Measurements from ENCODE around the gene MTO1. TPM values are rescaled to one million over a fixed set of nuclear protein-coding genes. Genes with fewer than 3 reads are reported as not detected.

The MTO1 gene
- total RNA-seq, 2 experiments from 2014 or later: 63.8 to 72.5 TPM

GRCh38 chr6:73443555-73443954, 18.0 kb upstream of the MTO1 start:
- intact Hi-C loops (cut with micrococcal nuclease; ENCODE audit: unreplicated experiment): no loop called here
- Histone ChIP-seq H3K27ac (ENCODE audit: low read depth, low read length, poor library complexity, severe bottlenecking) (no peak overlapping the region), H3K4me1 (ENCODE audit: insufficient read depth, low read length, poor library complexity, severe bottlenecking) (peaks cover 19% of the 10 kb centered on the region), H3K9me3 (ENCODE audit: low read length) (no peaks in the 10 kb centered on the region), H3K36me3 (ENCODE audit: insufficient read depth, low read length) (no peaks in the 10 kb centered on the region), H3K4me2 (ENCODE audit: low read length) (no peak overlapping the region), H3K9me2 (ENCODE audit: insufficient read depth, low read length) (no peaks in the 10 kb centered on the region), H3K79me2 (ENCODE audit: insufficient read depth, low read depth, low read length) (no peaks in the 10 kb centered on the region), H2AFZ (ENCODE audit: low read length) (no peak overlapping the region), H4K20me1 (ENCODE audit: insufficient read depth, low read length) (no peaks in the 10 kb centered on the region), H3K4me3 (ENCODE audit: low read depth, low read length, poor library complexity, severe bottlenecking) (no peak overlapping the region)
- no peak for DNase-seq (ENCODE audit: low spot score)
- CTCF ChIA-PET (ENCODE audit: unreplicated experiment): no interaction called here
- POLR2A ChIA-PET: no interaction called here
- BruUV-seq (replicated peaks): no TSS peak
- TF ChIP-seq CTCF (conservative IDR thresholded peaks at IDR 0.05; ENCODE audit: low read length): no peak
- TF ChIP-seq EZH2phosphoT487 (IDR thresholded peaks at IDR 0.05; ENCODE audit: borderline replicate concordance, low read depth, low read length): no peak

GRCh38 chr6:73451223-73452106, 10.1 kb upstream of the MTO1 start:
- no peaks in the 10 kb centered on the region for H3K9me3 ChIP-seq (ENCODE audit: low read length)
- no peak overlapping the region for H3K27ac ChIP-seq (ENCODE audit: low read depth, low read length, poor library complexity, severe bottlenecking)
- TF ChIP-seq EZH2phosphoT487 (IDR thresholded peaks at IDR 0.05; ENCODE audit: borderline replicate concordance, low read depth, low read length) (no peak; the same call in 1 of the 2 replicates), CTCF (conservative IDR thresholded peaks at IDR 0.05; ENCODE audit: low read length) (no peak)
- H4K20me1 ChIP-seq (ENCODE audit: insufficient read depth, low read length): no peaks in the 10 kb centered on the region
- no TSS peak for BruUV-seq (replicated peaks)
- H3K79me2 ChIP-seq (ENCODE audit: insufficient read depth, low read depth, low read length): no peaks in the 10 kb centered on the region
- H3K36me3 ChIP-seq (ENCODE audit: insufficient read depth, low read length): no peaks in the 10 kb centered on the region
- peaks cover 15% of the 10 kb centered on the region for H3K4me1 ChIP-seq (ENCODE audit: insufficient read depth, low read length, poor library complexity, severe bottlenecking)
- DNase-seq (ENCODE audit: low spot score): peak; percentile 29
- H2AFZ ChIP-seq (ENCODE audit: low read length): no peak overlapping the region
- ChIA-PET POLR2A (interaction anchor here (1.0 to 2.0 kb wide), 2 partner anchors 10 to 29 kb away, joined by 3 to 8 read pairs; partner anchors contain the start of gene MTO1), CTCF (ENCODE audit: unreplicated experiment) (no interaction called here)
- H3K4me2 ChIP-seq (ENCODE audit: low read length): peak overlapping the region; percentile 44
- H3K4me3 ChIP-seq (ENCODE audit: low read depth, low read length, poor library complexity, severe bottlenecking): peak overlapping the region; percentile 34
- intact Hi-C loops (cut with micrococcal nuclease; ENCODE audit: unreplicated experiment): no loop called here
- H3K9me2 ChIP-seq (ENCODE audit: insufficient read depth, low read length): no peaks in the 10 kb centered on the region

DNA sequence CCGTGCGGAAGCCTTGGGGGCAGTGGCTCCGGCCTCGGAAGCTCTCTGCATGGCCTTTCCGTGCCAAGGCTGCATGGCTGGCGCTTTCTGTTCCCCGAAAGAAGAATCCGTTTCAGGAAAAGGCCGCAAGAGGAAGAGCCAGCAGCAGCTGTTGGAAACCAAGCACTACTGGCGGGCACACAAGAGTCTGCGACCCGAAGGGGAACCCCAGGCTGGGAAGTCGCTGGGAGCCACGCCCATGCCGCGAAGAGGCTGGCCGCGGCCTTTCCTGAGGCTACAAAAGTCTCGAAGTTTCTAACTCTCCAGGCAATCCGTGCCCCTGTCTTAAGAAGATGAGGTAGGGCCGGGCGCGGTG, 9.5 kb upstream of the MTO1 start, which contains the start of gene CGAS:
TSS of gene CGAS (minus strand) at position 191 of the 355 bp plus-strand sequence. CDS start at position 75, 116 bp downstream.
- ChIA-PET CTCF (ENCODE audit: unreplicated experiment) (no interaction called here), POLR2A (interaction anchor here (2.0 kb wide), 1 partner anchor 10 kb away, joined by 8 read pairs; the partner anchor contains the start of gene MTO1)
- no peaks in the 10 kb centered on the region for H3K9me2 ChIP-seq (ENCODE audit: insufficient read depth, low read length)
- no peak within 1 kb of the TSS for H2AFZ ChIP-seq (ENCODE audit: low read length)
- H3K36me3 ChIP-seq (ENCODE audit: insufficient read depth, low read length): no peaks in the 10 kb centered on the region
- no peak for TF ChIP-seq CTCF (conservative IDR thresholded peaks at IDR 0.05; ENCODE audit: low read length)
- TF ChIP-seq EZH2phosphoT487 (IDR thresholded peaks at IDR 0.05; ENCODE audit: borderline replicate concordance, low read depth, low read length): no peak
- peaks cover 15% of the 10 kb centered on the region for H3K4me1 ChIP-seq (ENCODE audit: insufficient read depth, low read length, poor library complexity, severe bottlenecking)
- H3K4me3 ChIP-seq (ENCODE audit: low read depth, low read length, poor library complexity, severe bottlenecking): peak within 1 kb of the TSS; percentile 34
- H3K9me3 ChIP-seq (ENCODE audit: low read length): no peaks in the 10 kb centered on the region
- H3K4me2 ChIP-seq (ENCODE audit: low read length): peak within 1 kb of the TSS; percentile 44
- H4K20me1 ChIP-seq (ENCODE audit: insufficient read depth, low read length): no peaks in the 10 kb centered on the region
- H3K27ac ChIP-seq (ENCODE audit: low read depth, low read length, poor library complexity, severe bottlenecking): no peak within 1 kb of the TSS
- no peaks in the 10 kb centered on the region for H3K79me2 ChIP-seq (ENCODE audit: insufficient read depth, low read depth, low read length)
- intact Hi-C loops (cut with micrococcal nuclease; ENCODE audit: unreplicated experiment): no loop called here
- DNase-seq (ENCODE audit: low spot score): peak; percentile 47
- BruUV-seq (replicated peaks): no TSS peak
